Thyroid gland (tissue), 4 donors: ENCODE measurements around the gene NPNT.

Experiments used
- POLR2A ChIP-seq, 2 donors: fragments of 450-650 bp; IDR thresholded peaks; one replicate each; pipeline ENCODE4 v1.6.1; 2017; ENCODE audit warnings: antibody characterized with exemption in 2 of 2, mild to moderate bottlenecking in 2 of 2, moderate library complexity in 1 of 2
- TF ChIP-seq, protein P1 (sequence below), 6 experiments: fragments of 200-600 bp in 3 of 6; fragments of 450-650 bp in 3 of 6; sonication (generic) in 3 of 6; IDR thresholded peaks; one replicate each; pipeline ENCODE4 v1.5.1; 2016 to 2019; ENCODE audit warnings: antibody characterized with exemption in 6 of 6, mild to moderate bottlenecking in 2 of 6, inconsistent platforms in 1 of 6, moderate library complexity in 1 of 6

DNA sequence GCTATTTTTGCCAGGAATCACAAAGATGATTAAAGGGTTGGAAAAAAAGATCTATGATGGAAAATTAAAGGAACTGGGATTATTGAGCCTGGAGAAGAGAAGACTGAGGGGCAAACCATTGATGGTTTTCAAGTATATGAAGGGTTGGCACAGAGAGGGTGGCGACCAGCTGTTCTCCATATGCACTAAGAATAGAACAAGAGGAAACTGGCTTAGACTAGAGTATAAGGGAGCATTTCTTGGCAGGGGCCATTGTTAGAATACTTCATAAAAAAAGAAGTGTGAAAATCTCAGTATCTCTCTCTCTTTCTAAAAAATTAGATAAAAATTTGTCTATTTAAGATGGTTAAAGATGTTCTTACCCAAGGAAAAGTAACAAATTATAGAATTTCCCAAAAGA lies 75.1 kb downstream of the NPNT start:
- TF ChIP-seq, protein P1, sequence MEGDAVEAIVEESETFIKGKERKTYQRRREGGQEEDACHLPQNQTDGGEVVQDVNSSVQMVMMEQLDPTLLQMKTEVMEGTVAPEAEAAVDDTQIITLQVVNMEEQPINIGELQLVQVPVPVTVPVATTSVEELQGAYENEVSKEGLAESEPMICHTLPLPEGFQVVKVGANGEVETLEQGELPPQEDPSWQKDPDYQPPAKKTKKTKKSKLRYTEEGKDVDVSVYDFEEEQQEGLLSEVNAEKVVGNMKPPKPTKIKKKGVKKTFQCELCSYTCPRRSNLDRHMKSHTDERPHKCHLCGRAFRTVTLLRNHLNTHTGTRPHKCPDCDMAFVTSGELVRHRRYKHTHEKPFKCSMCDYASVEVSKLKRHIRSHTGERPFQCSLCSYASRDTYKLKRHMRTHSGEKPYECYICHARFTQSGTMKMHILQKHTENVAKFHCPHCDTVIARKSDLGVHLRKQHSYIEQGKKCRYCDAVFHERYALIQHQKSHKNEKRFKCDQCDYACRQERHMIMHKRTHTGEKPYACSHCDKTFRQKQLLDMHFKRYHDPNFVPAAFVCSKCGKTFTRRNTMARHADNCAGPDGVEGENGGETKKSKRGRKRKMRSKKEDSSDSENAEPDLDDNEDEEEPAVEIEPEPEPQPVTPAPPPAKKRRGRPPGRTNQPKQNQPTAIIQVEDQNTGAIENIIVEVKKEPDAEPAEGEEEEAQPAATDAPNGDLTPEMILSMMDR (IDR thresholded peaks at IDR 0.05) = no peak
- no peak for TF ChIP-seq POLR2A (IDR thresholded peaks at IDR 0.05)
